Ascending aorta (tissue), 2 donors: ENCODE data around the gene OVCA2. TPM values are rescaled to one million over a fixed set of nuclear protein-coding genes. Genes with fewer than 3 reads are reported as not detected.
A peak's percentile ranks its signal among the peaks of the same experiment; 100 is the strongest.

ENCODE experiments used
- DNase-seq, 2 donors: peaks; one replicate each; pipeline ENCODE4 v3.0.0-alpha.2; 2019; ENCODE audit warnings: low spot score in 2 of 2
- H3K27ac ChIP-seq, 2 donors: fragments of 200-600 bp; sonication (generic); one replicate each; pipeline ENCODE4 v1.5.1; 2016 to 2017; ENCODE audit warnings: mild to moderate bottlenecking in 1 of 2
- H3K27me3 ChIP-seq: fragments of 200-600 bp; sonication (generic); one replicate; pipeline ENCODE4 v1.5.1; 2017
- H3K36me3 ChIP-seq, 2 donors: fragments of 200-600 bp; sonication (generic); one replicate each; pipeline ENCODE4 v1.5.1; 2016
- H3K4me1 ChIP-seq, 2 donors: fragments of 200-600 bp; sonication (generic); one replicate each; pipeline ENCODE4 v1.5.1; 2016 to 2017; ENCODE audit warnings: mild to moderate bottlenecking in 1 of 2
- H3K4me3 ChIP-seq, 2 donors: fragments of 200-600 bp; sonication (generic); one replicate each; pipeline ENCODE4 v1.5.1; 2016 to 2017; ENCODE audit warnings: mild to moderate bottlenecking in 1 of 2
- H3K9me3 ChIP-seq, 2 donors: fragments of 200-600 bp; sonication (generic); one replicate each; pipeline ENCODE4 v1.5.1; 2016
- CTCF ChIP-seq, 3 experiments: fragments of 200-600 bp in 2 of 3; fragments of 450-650 bp in 1 of 3; sonication (generic) in 2 of 3; IDR thresholded peaks; one replicate each; pipeline ENCODE4 v1.5.1; 2016 to 2019; ENCODE audit warnings: antibody characterized with exemption in 3 of 3, mild to moderate bottlenecking in 1 of 3, moderate library complexity in 1 of 3
- intact Hi-C: fragments of 100-400 bp; cut with DNase I; formaldehyde crosslinking; loops from one replicate; pipeline ENCODE4 v1.15.1; 2023
- total RNA-seq: library from RNA; depleted of rRNA; stranded (reverse); fragments of >200 nt; gene quantifications from one replicate; pipeline ENCODE4 v1.1.0, GENCODE V29; 2016

The OVCA2 gene
- total RNA-seq, 1 donor from 2014 or later, result 71.3 TPM

- H3K27me3 ChIP-seq, result no peaks in the 10 kb centered on the region
- H3K27ac ChIP-seq, result peak overlapping the region; percentile 55 to 90
- H3K36me3 ChIP-seq, result peaks cover 18 to 21% of the 10 kb centered on the region in 2 donors
- H3K9me3 ChIP-seq, result no peaks in the 10 kb centered on the region
- intact Hi-C loops, result loop anchor here (1.0 to 10.0 kb wide), 3 partner anchors 133 to 476 kb away; partner anchors contain the start of gene PITPNA
- peak overlapping the region; percentile 74 to 76 for H3K4me3 ChIP-seq
- peaks cover 4 to 17% of the 10 kb centered on the region in 2 donors for H3K4me1 ChIP-seq
- TF ChIP-seq CTCF (IDR thresholded peaks at IDR 0.05), result peak in 1 of 3 experiments; percentile 4
- DNase-seq, result no peak
These were observed 771 bp upstream of the OVCA2 start for GRCh38 chr17:2040942-2041560.

- Histone ChIP-seq H3K9me3 (no peaks in the 10 kb centered on the region), H3K27ac (peak overlapping the region; percentile 81 to 90), H3K36me3 (peaks cover 5 to 9% of the 10 kb centered on the region in 2 donors), H3K4me3 (peak overlapping the region; percentile 74 to 76), H3K27me3 (no peaks in the 10 kb centered on the region), H3K4me1 (peaks cover 4 to 17% of the 10 kb centered on the region in 2 donors)
- DNase-seq, result no peak
- intact Hi-C loops, result loop anchor here (5.0 to 10.0 kb wide), 2 partner anchors 325 to 478 kb away; partner anchors contain the start of gene PITPNA
- TF ChIP-seq CTCF (IDR thresholded peaks at IDR 0.05), result peak in 2 of 3 experiments; percentile 5 to 7
These were observed 597 bp downstream of the OVCA2 start for GRCh38 chr17:2042390-2042847.

GRCh38 chr17:2042933-2043332 is 1.1 kb downstream of the OVCA2 start:
- Histone ChIP-seq H3K9me3 (no peaks in the 10 kb centered on the region), H3K36me3 (peaks cover 0 to 5% of the 10 kb centered on the region in 2 donors), H3K27ac (peak overlapping the region; percentile 81 to 90), H3K4me3 (peak overlapping the region in 1 of 2 donors; percentile 74), H3K4me1 (peaks cover 4 to 17% of the 10 kb centered on the region in 2 donors), H3K27me3 (no peaks in the 10 kb centered on the region)
- no peak for TF ChIP-seq CTCF (IDR thresholded peaks at IDR 0.05)
- no peak for DNase-seq
- intact Hi-C loops, result loop anchor here (5.0 to 10.0 kb wide), 2 partner anchors 326 to 478 kb away; partner anchors contain the start of gene PITPNA

- Histone ChIP-seq H3K27me3 (no peaks in the 10 kb centered on the region), H3K4me1 (peaks cover 5 to 20% of the 10 kb centered on the region in 2 donors), H3K27ac (peak overlapping the region; percentile 8 to 17), H3K9me3 (no peaks in the 10 kb centered on the region), H3K36me3 (peaks cover 0 to 5% of the 10 kb centered on the region in 2 donors), H3K4me3 (no peak overlapping the region)
- intact Hi-C loops, result loop anchor here (5.0 to 10.0 kb wide), 2 partner anchors 326 to 479 kb away; partner anchors contain the start of gene PITPNA
- no peak for DNase-seq
- TF ChIP-seq CTCF (IDR thresholded peaks at IDR 0.05), result no peak
These were observed 2.0 kb downstream of the OVCA2 start for GRCh38 chr17:2043785-2044184.

GRCh38 chr17:2044263-2044894 is 2.6 kb downstream of the OVCA2 start:
- no peak for TF ChIP-seq CTCF (IDR thresholded peaks at IDR 0.05)
- intact Hi-C loops, result loop anchor here (5.0 to 10.0 kb wide), 2 partner anchors 327 to 480 kb away; partner anchors contain the start of gene PITPNA
- H3K36me3 ChIP-seq, result peaks cover 0 to 5% of the 10 kb centered on the region in 2 donors
- no peak overlapping the region for H3K27ac ChIP-seq
- no peak for DNase-seq
- no peaks in the 10 kb centered on the region for H3K27me3 ChIP-seq
- no peak overlapping the region for H3K4me3 ChIP-seq
- peaks cover 11 to 25% of the 10 kb centered on the region in 2 donors for H3K4me1 ChIP-seq
- H3K9me3 ChIP-seq, result no peaks in the 10 kb centered on the region
